Breast epithelium (tissue), 3 donors: ENCODE measurements around the gene JAG1.

Experiments
- CTCF ChIP-seq, 3 donors: fragments of 450-650 bp; IDR thresholded peaks; one replicate each; pipeline ENCODE4 v1.5.1; 2016 to 2017; ENCODE audit warnings: antibody characterized with exemption in 3 of 3, mild to moderate bottlenecking in 3 of 3, moderate library complexity in 3 of 3
- POLR2A ChIP-seq: fragments of 450-650 bp; IDR thresholded peaks from one replicate; pipeline ENCODE4 v1.6.1; 2016; ENCODE audit warnings: antibody characterized with exemption, mild to moderate bottlenecking, moderate library complexity
- POLR2AphosphoS5 ChIP-seq, 3 donors: sonication (generic); formaldehyde crosslinking; IDR thresholded peaks; one replicate each; pipeline ENCODE4 v1.6.1; 2017; ENCODE audit warnings: antibody characterized with exemption in 3 of 3

GRCh38 chr20:10637031-10637559 is 36.7 kb downstream of the JAG1 start:
- no peak for TF ChIP-seq CTCF (IDR thresholded peaks at IDR 0.05)
- TF ChIP-seq POLR2A: no peak
- TF ChIP-seq POLR2AphosphoS5 (IDR thresholded peaks at IDR 0.05): peak in 1 of 3 donors; percentile 6
